AG09309 (cell line): Measurements from ENCODE around the gene UCN2.

ENCODE experiments used
- DNase-seq: peaks from one replicate; pipeline ENCODE4 v3.0.0-alpha.2; 2010; ENCODE audit warnings: low read depth
- H3K4me3 ChIP-seq: 2 replicates; pipeline ENCODE4 v1.5.1; 2011; ENCODE audit warnings: mild to moderate bottlenecking, low read depth, low read length, moderate library complexity; ENCODE audit not compliant: control insufficient read depth
- TF ChIP-seq, protein P1 (sequence below): IDR thresholded peaks from 2 replicates; pipeline ENCODE4 v1.5.1; 2011; ENCODE audit warnings: mild to moderate bottlenecking, low read depth, low read length, inconsistent platforms; ENCODE audit not compliant: insufficient read depth, control insufficient read depth; ENCODE audit errors: missing control alignments

UCN2 gene

DNA sequence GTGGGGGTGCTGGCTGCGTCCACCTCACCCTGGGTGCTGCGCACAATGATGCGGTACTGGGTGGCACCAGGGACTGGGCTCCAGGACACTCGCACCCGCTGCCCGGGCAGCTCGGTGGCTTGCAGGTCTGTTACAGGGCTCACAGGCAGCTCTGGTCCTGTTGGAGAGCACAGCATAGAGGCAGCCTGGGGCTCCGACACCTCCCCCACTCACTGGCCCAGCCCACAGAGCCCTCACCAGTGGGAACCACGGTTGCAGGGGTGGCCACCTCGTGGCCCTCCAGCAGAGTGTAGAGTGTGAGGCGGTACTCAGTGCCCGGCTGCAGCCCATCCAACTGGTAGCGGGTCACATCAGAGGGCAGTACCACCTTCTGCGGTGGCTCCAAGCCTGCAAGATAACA lies 27.9 kb upstream of the UCN2 start:
- no peak for DNase-seq
- TF ChIP-seq, protein P1, sequence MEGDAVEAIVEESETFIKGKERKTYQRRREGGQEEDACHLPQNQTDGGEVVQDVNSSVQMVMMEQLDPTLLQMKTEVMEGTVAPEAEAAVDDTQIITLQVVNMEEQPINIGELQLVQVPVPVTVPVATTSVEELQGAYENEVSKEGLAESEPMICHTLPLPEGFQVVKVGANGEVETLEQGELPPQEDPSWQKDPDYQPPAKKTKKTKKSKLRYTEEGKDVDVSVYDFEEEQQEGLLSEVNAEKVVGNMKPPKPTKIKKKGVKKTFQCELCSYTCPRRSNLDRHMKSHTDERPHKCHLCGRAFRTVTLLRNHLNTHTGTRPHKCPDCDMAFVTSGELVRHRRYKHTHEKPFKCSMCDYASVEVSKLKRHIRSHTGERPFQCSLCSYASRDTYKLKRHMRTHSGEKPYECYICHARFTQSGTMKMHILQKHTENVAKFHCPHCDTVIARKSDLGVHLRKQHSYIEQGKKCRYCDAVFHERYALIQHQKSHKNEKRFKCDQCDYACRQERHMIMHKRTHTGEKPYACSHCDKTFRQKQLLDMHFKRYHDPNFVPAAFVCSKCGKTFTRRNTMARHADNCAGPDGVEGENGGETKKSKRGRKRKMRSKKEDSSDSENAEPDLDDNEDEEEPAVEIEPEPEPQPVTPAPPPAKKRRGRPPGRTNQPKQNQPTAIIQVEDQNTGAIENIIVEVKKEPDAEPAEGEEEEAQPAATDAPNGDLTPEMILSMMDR, result no peak
- no peak overlapping the region for H3K4me3 ChIP-seq

DNA sequence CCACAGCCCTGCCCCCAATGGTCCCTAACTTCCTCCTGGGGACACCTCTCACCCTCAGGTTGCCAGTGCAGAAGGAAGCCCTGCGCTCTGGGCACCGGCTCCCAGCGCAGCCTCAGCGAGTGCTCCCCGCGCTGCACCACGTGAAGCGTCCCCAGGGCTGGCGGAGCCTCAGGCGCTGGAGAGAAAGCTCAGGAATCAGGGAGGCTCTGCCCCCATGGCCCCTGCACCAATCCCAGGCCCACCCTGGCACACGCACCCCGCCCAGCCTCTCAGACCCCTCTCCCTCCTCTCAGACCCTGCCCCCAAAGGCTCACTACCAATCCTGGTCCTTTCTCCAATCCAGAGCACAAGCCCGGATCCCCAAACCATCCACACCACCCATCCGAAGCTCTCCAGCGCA lies 24.6 kb upstream of the UCN2 start:
- no peak overlapping the region for H3K4me3 ChIP-seq
- TF ChIP-seq, protein P1, result no peak
- no peak for DNase-seq

DNA sequence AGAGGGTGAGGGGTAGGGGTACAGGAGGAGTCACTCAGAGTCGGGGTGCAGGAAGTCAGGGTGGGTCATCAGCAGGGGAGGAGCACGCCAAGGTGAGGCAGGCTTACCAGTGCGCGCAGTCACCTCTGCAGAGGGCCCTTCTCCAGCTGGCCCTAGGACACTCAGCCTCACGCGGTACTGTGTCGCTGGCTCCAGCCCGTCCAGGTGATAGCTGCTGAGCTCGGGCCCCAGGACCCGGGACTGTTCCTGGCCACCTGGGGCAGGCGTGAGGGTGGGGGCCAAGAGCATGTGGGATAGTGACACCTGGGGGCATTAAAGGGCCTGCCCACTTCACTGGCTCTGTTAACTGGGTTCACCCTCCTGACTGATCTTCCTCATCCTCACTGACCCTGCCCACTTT lies 24.1 kb upstream of the UCN2 start:
- DNase-seq, result no peak
- TF ChIP-seq, protein P1, result no peak
- no peak overlapping the region for H3K4me3 ChIP-seq

DNA sequence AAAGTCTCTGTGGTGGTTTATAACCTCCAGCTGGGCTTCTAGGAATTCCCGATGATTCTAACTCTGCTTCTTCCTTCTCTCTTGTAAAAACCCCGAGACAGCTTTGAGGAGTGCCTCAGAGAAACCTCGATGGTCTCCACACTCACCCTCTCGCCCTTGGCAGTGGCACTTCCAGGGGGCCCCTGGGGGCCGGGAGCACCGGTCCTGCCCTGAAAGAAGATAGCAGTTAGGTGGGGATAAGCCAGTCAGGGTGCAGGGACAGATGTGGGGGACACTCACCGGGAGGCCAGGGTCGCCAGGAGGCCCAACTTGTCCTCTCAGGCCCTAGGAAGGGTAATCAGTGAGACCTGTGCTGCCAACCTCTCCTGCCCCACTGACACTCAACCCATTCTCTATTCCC lies 21.8 kb upstream of the UCN2 start:
- no peak overlapping the region for H3K4me3 ChIP-seq
- no peak for DNase-seq
- TF ChIP-seq, protein P1, result no peak

DNA sequence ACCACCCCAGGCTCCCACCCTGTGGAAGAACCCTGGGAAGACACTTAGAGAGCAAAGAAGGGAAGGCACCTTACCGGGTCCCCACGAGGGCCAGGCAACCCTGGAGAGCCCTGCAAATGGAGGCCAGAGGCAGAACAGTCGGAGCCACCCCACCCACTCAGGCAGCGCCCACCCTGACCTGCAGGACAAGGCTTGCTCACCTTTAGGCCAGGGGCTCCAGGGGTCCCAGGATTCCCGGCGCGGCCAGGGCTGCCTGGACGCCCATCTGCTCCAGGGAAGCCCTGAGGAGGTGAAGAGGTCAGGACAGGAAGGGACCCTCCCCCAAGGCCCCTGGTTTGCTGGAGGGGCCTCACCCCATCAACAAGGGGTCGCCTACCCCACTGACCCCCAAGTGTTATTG lies 21.3 kb upstream of the UCN2 start:
- no peak overlapping the region for H3K4me3 ChIP-seq
- TF ChIP-seq, protein P1, result no peak
- DNase-seq, result no peak

DNA sequence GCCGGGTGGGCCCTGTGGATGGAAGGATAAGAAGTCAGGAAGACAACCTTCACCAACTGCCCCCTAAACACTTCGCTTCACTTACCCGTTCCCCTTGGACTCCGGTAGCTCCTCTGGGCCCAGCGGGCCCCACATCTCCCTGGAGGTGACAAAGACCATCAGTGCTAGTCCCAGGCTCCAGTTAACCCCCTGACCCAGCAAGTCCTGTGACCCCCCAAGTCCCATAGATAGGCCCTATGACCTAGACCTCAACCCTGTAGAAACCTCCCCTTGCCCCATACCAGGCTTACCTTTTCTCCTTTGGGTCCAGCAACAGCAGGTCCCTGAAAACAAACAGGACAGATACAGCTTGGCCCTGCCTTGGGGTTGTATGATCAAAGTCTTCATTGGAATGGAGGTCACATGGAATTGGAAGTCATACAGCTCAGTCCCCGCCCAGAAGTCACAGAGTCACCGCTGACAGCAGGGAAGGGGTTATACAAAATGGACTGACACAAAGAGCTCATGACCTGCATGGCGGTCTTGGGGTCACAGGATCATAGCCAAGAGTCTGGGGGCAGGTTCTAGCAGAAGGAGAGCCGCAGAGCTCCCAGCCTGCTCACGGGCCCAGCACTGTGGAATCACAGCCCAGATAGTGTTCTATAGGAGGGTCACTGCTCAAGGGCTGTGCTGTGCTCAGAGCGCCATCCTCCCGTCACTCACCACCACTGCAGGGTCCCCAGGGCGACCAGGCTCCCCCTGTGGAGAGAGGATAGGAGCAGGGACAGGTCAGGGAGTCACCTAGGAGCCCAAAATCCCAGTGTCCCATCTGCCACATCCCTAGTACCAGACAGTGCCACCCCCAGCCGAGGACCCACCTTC lies 18.3 kb upstream of the UCN2 start:
- no peak for DNase-seq
- no peak overlapping the region for H3K4me3 ChIP-seq
- TF ChIP-seq, protein P1, result no peak
